SU-DHL-6 (cell line): ENCODE measurements around the gene PTK6.

Experiments
- EZH2phosphoT487 ChIP-seq: fragments of 200-600 bp; sonication (generic), shearing (Covaris generic); conservative IDR thresholded peaks from 2 replicates; pipeline ENCODE4 v1.6.1; 2018; ENCODE audit warnings: mild to moderate bottlenecking, antibody characterized with exemption, low read length, moderate library complexity, mixed read lengths
- TF ChIP-seq, protein P1 (sequence below): fragments of 200-600 bp; sonication (generic); IDR thresholded peaks from one replicate; pipeline ENCODE4 v1.5.1; 2017; ENCODE audit warnings: antibody characterized with exemption, mild to moderate bottlenecking, low read length, moderate library complexity; ENCODE audit not compliant: insufficient read depth, poor library complexity, severe bottlenecking

DNA sequence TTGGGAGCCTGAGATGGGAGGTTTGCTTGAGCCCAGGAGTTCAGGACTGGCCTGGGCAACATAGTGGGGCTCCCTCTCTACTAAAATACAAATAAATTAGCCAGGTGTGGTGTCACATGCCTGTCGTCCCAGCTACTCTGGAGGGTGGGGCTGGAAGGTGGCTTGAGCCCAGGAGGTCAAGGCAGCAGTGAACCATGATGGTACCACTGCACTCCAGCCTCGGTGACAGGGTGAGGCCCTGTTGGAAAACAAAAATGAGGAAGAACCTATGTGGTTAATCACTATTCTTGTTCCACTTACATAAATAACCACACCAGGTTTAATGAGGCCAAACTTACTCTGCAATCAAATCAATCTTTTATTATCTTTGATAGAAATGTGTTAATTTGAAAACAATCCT lies 11.2 kb downstream of the PTK6 start:
- TF ChIP-seq, protein P1, sequence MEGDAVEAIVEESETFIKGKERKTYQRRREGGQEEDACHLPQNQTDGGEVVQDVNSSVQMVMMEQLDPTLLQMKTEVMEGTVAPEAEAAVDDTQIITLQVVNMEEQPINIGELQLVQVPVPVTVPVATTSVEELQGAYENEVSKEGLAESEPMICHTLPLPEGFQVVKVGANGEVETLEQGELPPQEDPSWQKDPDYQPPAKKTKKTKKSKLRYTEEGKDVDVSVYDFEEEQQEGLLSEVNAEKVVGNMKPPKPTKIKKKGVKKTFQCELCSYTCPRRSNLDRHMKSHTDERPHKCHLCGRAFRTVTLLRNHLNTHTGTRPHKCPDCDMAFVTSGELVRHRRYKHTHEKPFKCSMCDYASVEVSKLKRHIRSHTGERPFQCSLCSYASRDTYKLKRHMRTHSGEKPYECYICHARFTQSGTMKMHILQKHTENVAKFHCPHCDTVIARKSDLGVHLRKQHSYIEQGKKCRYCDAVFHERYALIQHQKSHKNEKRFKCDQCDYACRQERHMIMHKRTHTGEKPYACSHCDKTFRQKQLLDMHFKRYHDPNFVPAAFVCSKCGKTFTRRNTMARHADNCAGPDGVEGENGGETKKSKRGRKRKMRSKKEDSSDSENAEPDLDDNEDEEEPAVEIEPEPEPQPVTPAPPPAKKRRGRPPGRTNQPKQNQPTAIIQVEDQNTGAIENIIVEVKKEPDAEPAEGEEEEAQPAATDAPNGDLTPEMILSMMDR = no peak
- no peak for TF ChIP-seq EZH2phosphoT487
